GM12874 (cell line): ENCODE measurements around the gene SRD5A1.

Source experiments
- CTCF ChIP-seq: IDR thresholded peaks from 2 replicates; pipeline ENCODE4 v1.5.1; 2011; ENCODE audit warnings: low read depth, mild to moderate bottlenecking, control low read depth, low read length, moderate library complexity; ENCODE audit not compliant: insufficient read depth

The SRD5A1 gene

DNA sequence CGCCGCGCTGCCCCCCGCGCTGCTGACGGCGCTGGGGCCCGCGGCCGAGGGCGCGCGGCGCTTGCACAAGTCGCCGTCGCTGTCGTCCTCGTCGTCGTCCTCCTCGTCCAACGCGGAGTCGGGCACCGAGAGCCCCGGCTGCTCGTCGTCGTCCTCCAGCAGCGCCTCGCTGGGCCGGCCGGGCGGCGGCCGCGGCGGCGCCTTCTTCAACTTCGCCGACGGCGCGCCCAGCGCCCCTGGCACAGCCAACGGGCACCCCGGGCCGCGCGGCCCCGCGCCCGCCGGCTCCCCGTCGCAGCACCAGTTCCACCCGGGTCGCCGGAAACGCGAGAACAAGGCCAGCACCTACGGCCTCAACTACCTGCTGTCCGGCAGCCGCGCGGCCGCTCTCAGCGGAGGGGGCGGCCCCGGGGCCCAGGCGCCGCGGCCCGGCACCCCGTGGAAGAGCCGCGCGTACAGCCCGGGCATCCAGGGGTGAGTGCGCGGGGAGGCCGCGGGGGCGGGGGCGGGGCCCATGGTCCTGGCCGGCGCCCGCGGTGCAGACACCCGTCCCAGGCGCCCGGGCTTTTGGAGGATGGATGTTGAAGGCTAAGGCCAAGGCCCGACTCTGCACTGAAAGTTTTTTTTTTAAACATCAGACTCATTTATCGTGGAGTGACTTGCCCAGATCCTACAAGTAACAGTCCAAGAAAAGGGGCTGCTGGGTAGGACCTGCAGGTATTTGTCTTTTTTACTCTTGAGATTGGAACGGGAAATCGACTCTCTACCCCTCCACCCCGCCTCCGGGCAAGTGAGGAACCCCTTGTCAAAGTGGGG, 81.2 kb downstream of the SRD5A1 start:
- no peak for TF ChIP-seq CTCF

DNA sequence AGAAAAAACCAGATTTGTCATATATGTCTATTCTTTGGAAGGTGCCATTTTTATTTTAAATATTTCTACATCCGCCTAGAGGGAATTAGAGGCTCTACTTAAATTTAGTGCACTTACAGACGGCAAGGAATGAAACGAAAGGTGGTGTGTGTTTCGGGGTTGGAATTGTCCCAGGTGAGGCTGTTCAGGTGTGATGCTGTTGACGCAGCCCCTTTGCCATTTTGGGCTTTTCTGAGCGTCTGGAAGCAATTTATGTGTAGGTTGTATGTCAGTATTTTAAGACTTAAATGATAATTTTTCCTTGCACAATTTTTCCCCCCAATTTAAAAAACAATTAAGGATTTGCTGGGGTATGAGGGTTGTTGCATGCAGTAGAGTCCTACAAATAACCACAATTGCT, 82.0 kb downstream of the SRD5A1 start:
- TF ChIP-seq CTCF, result no peak

DNA sequence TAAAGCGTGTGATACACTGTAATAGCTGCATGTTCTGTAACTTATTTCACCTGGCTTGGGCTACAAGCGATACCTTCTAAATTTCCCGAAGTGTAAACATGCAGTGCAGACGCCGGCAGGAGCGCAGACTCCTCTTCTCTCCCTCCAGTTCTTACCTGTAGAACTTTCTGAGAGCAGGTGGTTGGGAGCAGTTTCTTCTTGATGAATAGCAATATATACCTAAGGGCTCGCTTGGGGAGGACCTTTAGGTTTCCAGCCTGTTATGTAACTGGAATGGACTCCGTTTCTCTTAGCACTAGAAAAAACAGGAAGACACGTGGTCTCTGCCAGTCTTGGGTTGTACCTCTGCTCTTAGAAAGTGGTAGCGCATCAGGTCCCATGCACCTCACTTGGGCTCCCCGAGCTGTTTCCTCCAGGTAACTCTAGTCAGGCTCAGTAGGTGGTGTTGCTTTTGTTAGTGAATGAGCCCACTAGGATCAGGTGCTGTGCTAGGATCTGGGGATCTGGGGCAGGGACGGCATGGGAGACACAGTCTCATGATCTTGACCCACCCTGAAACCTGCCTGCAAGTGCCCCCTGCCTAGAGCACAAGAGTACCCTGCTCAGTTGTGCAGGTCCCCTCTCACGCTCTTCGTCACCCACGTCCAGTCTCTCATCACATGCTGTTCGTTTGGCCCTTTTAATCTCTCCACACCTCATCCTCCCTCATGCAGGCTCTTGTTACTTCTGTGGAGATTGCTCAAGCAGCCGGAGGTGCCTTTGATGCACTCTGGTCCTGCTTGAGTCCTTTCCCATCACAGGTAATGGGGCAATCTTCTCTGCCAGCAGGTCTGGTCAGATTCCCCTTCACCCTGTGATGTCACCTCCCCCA, 82.8 kb downstream of the SRD5A1 start:
- no peak for TF ChIP-seq CTCF

DNA sequence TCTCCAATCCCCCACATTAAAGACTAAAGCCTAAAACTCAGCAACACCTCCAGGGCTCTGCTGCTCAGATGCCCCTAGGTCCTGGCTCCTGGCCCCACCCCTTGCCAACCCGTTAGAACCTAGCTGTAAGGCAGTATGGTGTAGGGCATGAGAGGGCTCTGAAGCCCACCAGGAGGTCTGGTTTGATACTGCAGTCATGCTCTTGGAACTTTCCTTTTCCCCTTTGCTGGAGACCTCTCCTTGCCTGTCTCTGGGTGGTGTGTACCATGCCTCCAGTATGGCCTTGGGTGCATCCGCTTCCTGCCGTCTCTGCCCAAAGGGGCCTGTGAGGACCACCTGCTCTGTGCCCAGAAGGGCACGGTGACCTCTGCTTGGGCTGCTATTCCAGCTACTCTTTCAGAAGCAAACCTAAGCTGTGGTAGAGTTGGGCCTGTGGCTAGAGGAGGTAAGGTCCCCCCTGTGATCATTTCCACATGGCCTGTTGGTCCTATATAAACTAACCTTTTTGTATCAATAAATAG, 83.4 kb downstream of the SRD5A1 start:
- TF ChIP-seq CTCF, result no peak

DNA sequence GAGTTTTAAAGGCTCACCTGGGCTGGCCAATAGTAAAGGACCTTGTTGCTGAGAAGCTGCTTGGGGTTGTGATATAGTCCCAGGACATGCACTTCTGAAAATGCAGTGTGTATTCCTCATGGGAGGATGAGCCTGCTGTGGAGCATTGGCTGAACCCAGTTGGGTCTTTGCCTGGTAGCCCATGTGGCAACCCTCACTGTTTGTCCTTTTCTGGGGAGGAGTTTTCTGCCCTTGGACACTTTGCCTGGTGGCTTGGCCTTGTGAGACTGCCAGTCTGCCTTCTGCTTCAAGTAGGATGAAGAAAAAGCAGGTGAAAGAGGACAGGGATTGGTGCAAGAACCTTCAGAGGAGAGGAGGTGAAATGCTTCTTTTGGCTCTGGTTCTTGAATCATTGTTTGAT, 84.0 kb downstream of the SRD5A1 start:
- no peak for TF ChIP-seq CTCF

DNA sequence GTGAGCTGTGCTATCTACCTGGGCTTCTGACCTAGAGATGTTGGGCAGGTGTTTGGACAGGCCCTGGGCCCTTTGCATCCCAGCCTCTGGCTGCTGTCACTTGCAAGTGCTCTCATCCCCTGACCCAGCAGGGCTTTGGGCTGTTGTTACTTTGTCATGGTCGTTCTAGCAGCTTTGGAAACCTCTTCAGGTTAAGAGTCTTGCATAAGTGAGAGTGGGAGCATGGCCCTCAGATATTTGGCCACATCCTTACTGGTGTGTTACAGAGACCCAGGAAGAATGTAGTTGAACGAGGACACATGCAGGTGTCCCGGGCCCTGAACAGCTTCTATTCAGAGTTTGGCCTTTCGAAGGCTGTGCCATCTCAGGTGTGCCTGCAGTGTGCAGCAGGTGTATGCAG, 84.4 kb downstream of the SRD5A1 start:
- TF ChIP-seq CTCF, result no peak

DNA sequence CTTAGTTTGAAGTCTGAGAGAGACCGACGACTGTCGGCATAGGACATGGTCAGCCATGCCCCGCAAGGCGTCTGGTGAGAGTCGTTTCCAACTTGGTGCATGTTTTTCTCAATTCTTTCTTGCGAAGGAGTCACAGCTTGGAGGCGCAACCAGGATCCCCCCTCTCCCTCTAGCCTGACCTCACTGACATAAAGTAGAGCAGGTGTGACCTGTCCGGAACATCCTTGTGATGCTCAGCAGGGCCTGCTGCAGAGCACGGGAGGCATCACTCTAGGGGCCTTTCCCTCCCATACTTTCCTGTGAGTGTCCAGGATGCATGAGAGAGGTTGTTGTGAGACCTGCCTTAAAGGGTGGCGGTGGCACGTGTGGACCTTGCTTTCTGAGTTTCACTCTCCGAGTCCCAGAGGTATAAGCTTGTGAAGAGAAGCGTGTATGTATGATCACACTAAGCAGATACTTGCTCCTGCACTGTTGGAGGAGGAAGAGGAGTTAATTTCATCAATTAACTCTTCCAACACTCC, 85.0 kb downstream of the SRD5A1 start:
- TF ChIP-seq CTCF, result no peak
